ENCODE data around the gene CCDC120. TPM values are rescaled to one million over a fixed set of nuclear protein-coding genes. Genes with fewer than 3 reads are reported as not detected.

CCDC120 gene
- total RNA-seq, 4 donors from 2014 or later: 11.7 to 40.3 (median 22.6) TPM

DNA sequence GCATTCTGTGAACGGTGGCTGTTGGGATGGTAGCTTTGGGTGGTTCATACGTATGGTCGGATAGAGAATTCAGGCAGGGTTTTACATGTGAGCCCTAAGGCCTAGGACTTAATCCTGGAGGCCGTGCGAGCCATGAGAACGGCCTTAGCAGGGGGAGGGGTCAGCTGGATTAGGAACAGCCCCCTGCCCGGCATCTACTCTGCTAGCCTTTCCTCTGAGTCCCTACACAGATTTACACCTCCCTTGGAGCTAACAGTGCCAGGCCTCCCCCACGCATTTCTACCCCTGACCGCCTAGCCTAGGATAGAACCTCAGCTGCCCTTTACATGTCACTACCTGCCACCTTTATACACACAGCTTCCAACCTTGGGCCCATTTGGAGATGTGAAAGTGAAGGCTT, 7.9 kb downstream of the CCDC120 start:
- DNase-seq: no peak
- Histone ChIP-seq H3K36me3 (peaks cover 0 to 75% (median 0%) of the 10 kb centered on the region in 3 donors), H3K4me1 (peaks cover 0 to 2% (median 0%) of the 10 kb centered on the region in 3 donors), H3K27me3 (no peaks in the 10 kb centered on the region), H3K9me3 (no peaks in the 10 kb centered on the region), H3K27ac (no peak overlapping the region), H3K4me3 (no peak overlapping the region)
- intact Hi-C loops (cut with DNase I): no loop called here
- TF ChIP-seq, protein P1, sequence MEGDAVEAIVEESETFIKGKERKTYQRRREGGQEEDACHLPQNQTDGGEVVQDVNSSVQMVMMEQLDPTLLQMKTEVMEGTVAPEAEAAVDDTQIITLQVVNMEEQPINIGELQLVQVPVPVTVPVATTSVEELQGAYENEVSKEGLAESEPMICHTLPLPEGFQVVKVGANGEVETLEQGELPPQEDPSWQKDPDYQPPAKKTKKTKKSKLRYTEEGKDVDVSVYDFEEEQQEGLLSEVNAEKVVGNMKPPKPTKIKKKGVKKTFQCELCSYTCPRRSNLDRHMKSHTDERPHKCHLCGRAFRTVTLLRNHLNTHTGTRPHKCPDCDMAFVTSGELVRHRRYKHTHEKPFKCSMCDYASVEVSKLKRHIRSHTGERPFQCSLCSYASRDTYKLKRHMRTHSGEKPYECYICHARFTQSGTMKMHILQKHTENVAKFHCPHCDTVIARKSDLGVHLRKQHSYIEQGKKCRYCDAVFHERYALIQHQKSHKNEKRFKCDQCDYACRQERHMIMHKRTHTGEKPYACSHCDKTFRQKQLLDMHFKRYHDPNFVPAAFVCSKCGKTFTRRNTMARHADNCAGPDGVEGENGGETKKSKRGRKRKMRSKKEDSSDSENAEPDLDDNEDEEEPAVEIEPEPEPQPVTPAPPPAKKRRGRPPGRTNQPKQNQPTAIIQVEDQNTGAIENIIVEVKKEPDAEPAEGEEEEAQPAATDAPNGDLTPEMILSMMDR (IDR thresholded peaks at IDR 0.05): no peak
- TF ChIP-seq POLR2A (IDR thresholded peaks at IDR 0.05): no peak
- 100% methylated on average over 3 of the region's 9 CpGs for whole genome bisulfite sequencing, 2 donors

GRCh38 chrX:49067285-49068120, 8.7 kb downstream of the CCDC120 start:
- peaks cover 0 to 67% (median 0%) of the 10 kb centered on the region in 3 donors for H3K36me3 ChIP-seq
- no peak overlapping the region for H3K27ac ChIP-seq
- intact Hi-C loops (cut with DNase I): no loop called here
- DNase-seq: no peak
- H3K27me3 ChIP-seq: no peaks in the 10 kb centered on the region
- TF ChIP-seq, protein P1 (IDR thresholded peaks at IDR 0.05): no peak
- TF ChIP-seq POLR2A (IDR thresholded peaks at IDR 0.05): no peak
- no peaks in the 10 kb centered on the region for H3K9me3 ChIP-seq
- 80 to 81% methylated on average over 1 to 4 of the region's 41 CpGs for WGBS, 2 donors
- H3K4me3 ChIP-seq: no peak overlapping the region
- peaks cover 3 to 10% (median 4%) of the 10 kb centered on the region in 3 donors for H3K4me1 ChIP-seq

DNA sequence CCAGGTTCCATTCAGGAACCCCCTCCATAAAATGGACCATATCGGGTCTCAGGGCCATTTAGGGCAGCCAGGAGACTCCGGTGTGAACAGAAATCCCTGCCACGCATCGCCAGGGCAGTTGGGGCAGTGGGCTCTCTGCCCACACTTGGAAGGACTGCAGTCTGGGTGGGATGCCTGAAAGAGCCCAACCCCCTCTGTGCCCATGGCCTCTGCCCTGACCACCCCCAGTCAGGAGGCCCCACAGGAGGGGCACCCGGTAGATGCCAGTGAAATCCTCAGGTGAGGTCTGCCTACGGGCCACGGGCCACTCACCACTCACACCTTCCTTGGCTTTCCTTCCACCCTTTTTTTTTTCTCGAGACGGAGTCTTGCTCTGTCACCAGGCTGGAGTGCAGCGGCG, 10.2 kb downstream of the CCDC120 start:
- no peak for TF ChIP-seq POLR2A (IDR thresholded peaks at IDR 0.05)
- TF ChIP-seq, protein P1 (IDR thresholded peaks at IDR 0.05): no peak
- no peak for DNase-seq
- intact Hi-C loops (cut with DNase I): no loop called here
- Histone ChIP-seq H3K9me3 (no peaks in the 10 kb centered on the region), H3K36me3 (peaks cover 0 to 52% (median 0%) of the 10 kb centered on the region in 3 donors), H3K27me3 (no peaks in the 10 kb centered on the region), H3K4me3 (no peak overlapping the region), H3K4me1 (peaks cover 7 to 24% (median 12%) of the 10 kb centered on the region in 3 donors), H3K27ac (no peak overlapping the region)
- WGBS, 2 donors: 60 to 81% methylated on average over 1 to 3 of the region's 11 CpGs

DNA sequence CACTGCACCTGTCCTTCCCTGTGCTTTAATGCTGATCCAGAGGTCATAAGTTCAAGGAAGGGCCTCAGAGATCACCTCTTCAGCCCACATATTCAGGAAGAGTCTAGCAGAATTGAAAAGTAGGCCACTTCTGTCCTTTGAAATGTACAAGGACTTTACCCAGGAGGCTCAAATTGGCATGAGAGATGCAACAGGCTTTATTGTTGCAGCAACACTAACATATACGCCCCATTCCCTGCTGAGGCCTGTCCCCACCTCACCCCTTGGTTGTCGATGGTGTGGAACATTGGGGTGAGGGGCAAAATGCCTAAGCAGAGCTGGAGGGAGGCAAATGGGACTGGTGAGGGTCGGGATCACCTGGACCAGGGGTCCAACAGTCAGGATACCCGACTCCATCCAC, 12.2 kb downstream of the CCDC120 start:
- no peak for DNase-seq
- Histone ChIP-seq H3K9me3 (no peaks in the 10 kb centered on the region), H3K4me1 (peaks cover 7 to 29% (median 12%) of the 10 kb centered on the region in 3 donors), H3K36me3 (peaks cover 0 to 47% (median 0%) of the 10 kb centered on the region in 3 donors), H3K4me3 (no peak overlapping the region), H3K27me3 (no peaks in the 10 kb centered on the region), H3K27ac (no peak overlapping the region)
- WGBS, 2 donors: 80% methylated on average over 1 of the region's 4 CpGs; no CpG with 5 or more reads in 1 of the 2 donors
- TF ChIP-seq, protein P1 (IDR thresholded peaks at IDR 0.05): no peak
- TF ChIP-seq POLR2A (IDR thresholded peaks at IDR 0.05): no peak
- intact Hi-C loops (cut with DNase I): no loop called here
